Vagina (tissue), 2 donors: ENCODE measurements around the gene SPATA1.

Source experiments
- POLR2AphosphoS5 ChIP-seq, 2 donors: sonication (generic); formaldehyde crosslinking; IDR thresholded peaks; one replicate each; pipeline ENCODE4 v1.9.0; 2017; ENCODE audit warnings: antibody characterized with exemption in 2 of 2, mild to moderate bottlenecking in 2 of 2, low read depth in 1 of 2; ENCODE audit not compliant: insufficient read depth in 1 of 2
- TF ChIP-seq, protein P1 (sequence below), 3 experiments: fragments of 450-650 bp in 2 of 3; fragments of 200-600 bp in 1 of 3; sonication (generic) in 1 of 3; IDR thresholded peaks; one replicate each; pipeline ENCODE4 v1.5.1; 2017 to 2019; ENCODE audit warnings: antibody characterized with exemption in 3 of 3, mild to moderate bottlenecking in 2 of 3, moderate library complexity in 2 of 3

- TF ChIP-seq, protein P1, sequence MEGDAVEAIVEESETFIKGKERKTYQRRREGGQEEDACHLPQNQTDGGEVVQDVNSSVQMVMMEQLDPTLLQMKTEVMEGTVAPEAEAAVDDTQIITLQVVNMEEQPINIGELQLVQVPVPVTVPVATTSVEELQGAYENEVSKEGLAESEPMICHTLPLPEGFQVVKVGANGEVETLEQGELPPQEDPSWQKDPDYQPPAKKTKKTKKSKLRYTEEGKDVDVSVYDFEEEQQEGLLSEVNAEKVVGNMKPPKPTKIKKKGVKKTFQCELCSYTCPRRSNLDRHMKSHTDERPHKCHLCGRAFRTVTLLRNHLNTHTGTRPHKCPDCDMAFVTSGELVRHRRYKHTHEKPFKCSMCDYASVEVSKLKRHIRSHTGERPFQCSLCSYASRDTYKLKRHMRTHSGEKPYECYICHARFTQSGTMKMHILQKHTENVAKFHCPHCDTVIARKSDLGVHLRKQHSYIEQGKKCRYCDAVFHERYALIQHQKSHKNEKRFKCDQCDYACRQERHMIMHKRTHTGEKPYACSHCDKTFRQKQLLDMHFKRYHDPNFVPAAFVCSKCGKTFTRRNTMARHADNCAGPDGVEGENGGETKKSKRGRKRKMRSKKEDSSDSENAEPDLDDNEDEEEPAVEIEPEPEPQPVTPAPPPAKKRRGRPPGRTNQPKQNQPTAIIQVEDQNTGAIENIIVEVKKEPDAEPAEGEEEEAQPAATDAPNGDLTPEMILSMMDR (IDR thresholded peaks at IDR 0.05): no peak
- no peak for TF ChIP-seq POLR2AphosphoS5 (IDR thresholded peaks at IDR 0.05; ENCODE audit: insufficient read depth in 1 of 2, low read depth in 1 of 2)
Measured at GRCh38 chr1:84573481-84573966, 67.3 kb downstream of the SPATA1 start.
